Measurements from ENCODE around the gene MRPL24. TPM values are rescaled to one million over a fixed set of nuclear protein-coding genes. Genes with fewer than 3 reads are reported as not detected.

The MRPL24 gene
- total RNA-seq, 4 donors from 2014 or later: 22.9 to 55.6 (median 35.9) TPM

- peak overlapping the region in 2 of 3 donors; percentile 21 to 38 for H3K27ac ChIP-seq
- no peak for TF ChIP-seq POLR2A (IDR thresholded peaks at IDR 0.05)
- TF ChIP-seq, protein P1, sequence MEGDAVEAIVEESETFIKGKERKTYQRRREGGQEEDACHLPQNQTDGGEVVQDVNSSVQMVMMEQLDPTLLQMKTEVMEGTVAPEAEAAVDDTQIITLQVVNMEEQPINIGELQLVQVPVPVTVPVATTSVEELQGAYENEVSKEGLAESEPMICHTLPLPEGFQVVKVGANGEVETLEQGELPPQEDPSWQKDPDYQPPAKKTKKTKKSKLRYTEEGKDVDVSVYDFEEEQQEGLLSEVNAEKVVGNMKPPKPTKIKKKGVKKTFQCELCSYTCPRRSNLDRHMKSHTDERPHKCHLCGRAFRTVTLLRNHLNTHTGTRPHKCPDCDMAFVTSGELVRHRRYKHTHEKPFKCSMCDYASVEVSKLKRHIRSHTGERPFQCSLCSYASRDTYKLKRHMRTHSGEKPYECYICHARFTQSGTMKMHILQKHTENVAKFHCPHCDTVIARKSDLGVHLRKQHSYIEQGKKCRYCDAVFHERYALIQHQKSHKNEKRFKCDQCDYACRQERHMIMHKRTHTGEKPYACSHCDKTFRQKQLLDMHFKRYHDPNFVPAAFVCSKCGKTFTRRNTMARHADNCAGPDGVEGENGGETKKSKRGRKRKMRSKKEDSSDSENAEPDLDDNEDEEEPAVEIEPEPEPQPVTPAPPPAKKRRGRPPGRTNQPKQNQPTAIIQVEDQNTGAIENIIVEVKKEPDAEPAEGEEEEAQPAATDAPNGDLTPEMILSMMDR (IDR thresholded peaks at IDR 0.05): no peak
- H3K27me3 ChIP-seq: no peaks in the 10 kb centered on the region
- H3K4me1 ChIP-seq: peaks cover 12 to 14% of the 10 kb centered on the region in 2 donors
- no peaks in the 10 kb centered on the region for H3K9me3 ChIP-seq
- H3K36me3 ChIP-seq: peaks cover 18 to 20% of the 10 kb centered on the region in 2 donors
- WGBS, 2 donors: 28 to 33% methylated on average over 6 to 7 of the region's 7 CpGs
- H3K4me3 ChIP-seq (replicated peaks in 1 of 3): peak overlapping the region; percentile 34 to 98 (median 53)
- no peak for DNase-seq
- intact Hi-C loops (cut with DNase I): no loop called here
Measured at GRCh38 chr1:156740237-156740740, 599 bp downstream of the MRPL24 start.

DNA sequence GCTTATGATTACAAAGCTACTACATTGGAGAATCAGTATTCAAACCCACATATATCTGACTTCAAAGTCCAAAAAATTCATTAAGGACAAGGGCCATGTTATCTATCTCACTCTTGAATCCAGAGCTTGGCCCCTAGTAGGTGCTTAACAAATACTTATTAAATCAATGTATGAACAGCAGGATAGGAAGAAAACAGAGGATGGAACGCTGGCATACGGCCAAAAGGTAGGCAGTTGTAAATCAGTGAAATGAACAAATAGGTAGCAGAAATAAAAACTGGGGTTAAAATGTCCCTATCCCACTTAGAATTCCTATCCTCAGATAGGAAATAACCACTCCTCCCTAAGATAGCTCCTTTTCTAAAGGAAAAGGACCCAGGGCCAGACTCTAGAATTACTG is 2.0 kb downstream of the MRPL24 start:
- H3K36me3 ChIP-seq: peaks cover 16 to 20% of the 10 kb centered on the region in 2 donors

DNA sequence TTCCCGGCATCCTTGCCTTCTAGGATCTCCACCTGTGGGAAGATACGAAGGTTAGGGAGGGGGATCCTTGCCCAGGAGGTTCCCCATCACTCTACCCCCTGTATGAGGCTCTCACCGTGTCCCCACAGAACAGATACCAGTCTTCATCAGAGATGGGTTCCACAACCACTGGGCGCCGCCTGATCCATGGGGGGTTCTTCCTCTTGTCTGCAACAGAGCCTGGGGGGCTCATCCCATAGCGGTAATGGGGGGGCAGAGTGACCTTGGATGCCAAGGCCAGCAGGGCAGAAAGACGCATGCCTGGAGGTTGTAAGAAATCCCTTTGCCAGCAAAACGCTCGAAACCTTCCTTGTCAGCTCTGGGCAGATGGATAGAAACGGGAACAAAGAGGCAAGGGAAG is 2.5 kb downstream of the MRPL24 start:
- no peak for DNase-seq
- 76 to 94% methylated on average over 7 to 10 of the region's 10 CpGs for WGBS, 2 donors
- peaks cover 11 to 18% of the 10 kb centered on the region in 2 donors for H3K36me3 ChIP-seq
- intact Hi-C loops (cut with DNase I): no loop called here
- TF ChIP-seq POLR2A (IDR thresholded peaks at IDR 0.05): no peak
- H3K4me1 ChIP-seq: peaks cover 12 to 14% of the 10 kb centered on the region in 2 donors
- no peak overlapping the region for H3K27ac ChIP-seq
- no peak overlapping the region for H3K4me3 ChIP-seq (replicated peaks in 1 of 3)
- no peaks in the 10 kb centered on the region for H3K9me3 ChIP-seq
- no peaks in the 10 kb centered on the region for H3K27me3 ChIP-seq

More for the DNA sequence above, 2.0 kb downstream of the MRPL24 start:
- Histone ChIP-seq H3K4me1 (peaks cover 12 to 14% of the 10 kb centered on the region in 2 donors), H3K27me3 (no peaks in the 10 kb centered on the region), H3K27ac (no peak overlapping the region), H3K4me3 (replicated peaks in 1 of 3) (no peak overlapping the region), H3K9me3 (no peaks in the 10 kb centered on the region)
- intact Hi-C loops (cut with DNase I): no loop called here
- 83 to 93% methylated on average over 2 of the region's 2 CpGs for WGBS, 2 donors
- DNase-seq: no peak
- TF ChIP-seq POLR2A (IDR thresholded peaks at IDR 0.05): no peak
- TF ChIP-seq, protein P1 (IDR thresholded peaks at IDR 0.05): no peak

- intact Hi-C loops (cut with DNase I): no loop called here
- no peak for DNase-seq
- TF ChIP-seq POLR2A (IDR thresholded peaks at IDR 0.05): no peak
- TF ChIP-seq, protein P1 (IDR thresholded peaks at IDR 0.05): no peak
- Histone ChIP-seq H3K4me1 (peaks cover 0 to 7% of the 10 kb centered on the region in 2 donors), H3K4me3 (replicated peaks in 1 of 3) (no peak overlapping the region), H3K36me3 (peaks cover 0 to 14% of the 10 kb centered on the region in 2 donors), H3K27me3 (no peaks in the 10 kb centered on the region), H3K27ac (no peak overlapping the region), H3K9me3 (no peaks in the 10 kb centered on the region)
- 90 to 96% methylated on average over 15 to 18 of the region's 20 CpGs for WGBS, 2 donors
Measured at GRCh38 chr1:156733989-156734584, 6.8 kb downstream of the MRPL24 start.

DNA sequence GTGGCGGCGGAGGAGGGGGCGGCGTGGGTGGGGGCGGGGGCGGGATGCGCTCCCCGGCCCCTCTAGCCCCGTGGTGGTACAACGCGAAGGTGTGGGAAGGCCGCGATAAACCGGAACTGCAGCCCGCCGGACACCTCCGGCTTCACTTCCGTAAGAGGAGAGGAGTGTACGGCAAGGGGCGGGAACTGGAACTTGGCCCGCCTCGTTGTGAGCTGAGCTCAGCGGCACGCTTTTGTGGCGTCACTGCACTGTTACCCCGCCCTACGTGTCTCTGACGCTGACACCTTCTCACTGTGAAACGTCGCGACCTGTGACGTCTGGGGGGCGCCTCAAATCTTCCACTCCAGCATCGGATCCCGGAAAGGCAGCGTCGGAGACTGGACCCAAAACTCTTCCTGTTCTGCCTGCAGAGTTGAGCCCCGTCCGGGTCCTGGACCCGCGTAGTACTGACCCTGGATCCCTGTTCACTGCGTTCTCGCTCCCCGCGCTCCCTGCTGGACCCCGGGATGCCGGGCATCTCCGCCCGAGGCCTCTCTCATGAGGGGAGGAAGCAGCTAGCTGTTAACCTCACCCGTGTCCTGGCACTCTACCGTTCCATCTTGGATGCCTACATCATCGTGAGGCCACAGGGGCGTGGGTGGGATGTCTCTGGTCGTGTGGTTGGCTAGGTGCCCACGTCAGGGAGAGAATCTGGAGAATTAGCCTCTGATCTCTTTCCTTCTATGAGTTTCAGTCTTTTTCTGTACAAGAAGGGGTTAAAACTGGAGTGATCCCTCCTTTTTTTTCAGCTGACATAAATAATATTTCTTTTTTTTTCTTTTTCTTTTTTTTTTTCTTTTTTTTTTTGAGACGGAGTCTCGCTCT is 12.1 kb downstream of the MRPL24 start, which contains the start of gene ISG20L2:
Gene ISG20L2 (minus strand): TSS at position 168 of the 864 bp plus-strand sequence. CDS start 1,114 bp downstream, outside the sequence.
- Histone ChIP-seq H3K4me1 (peaks cover 32 to 37% of the 10 kb centered on the region in 2 donors), H3K4me3 (replicated peaks in 1 of 3) (peak within 1 kb of the TSS; percentile 66 to 94 (median 83)), H3K36me3 (peaks cover 7 to 8% of the 10 kb centered on the region in 2 donors), H3K27me3 (no peaks in the 10 kb centered on the region), H3K9me3 (no peaks in the 10 kb centered on the region), H3K27ac (peak within 1 kb of the TSS; percentile 95 to 97 (median 96))
- TF ChIP-seq, protein P1 (IDR thresholded peaks at IDR 0.05): no peak
- peak in 1 of 2 donors; percentile 60 for TF ChIP-seq POLR2A (IDR thresholded peaks at IDR 0.05)
- intact Hi-C loops (cut with DNase I): no loop called here
- WGBS, 2 donors: 3% methylated on average over 24 to 40 of the region's 57 CpGs
- peak; percentile 96 to 98 for DNase-seq
